Stimulated activated CD4-positive, alpha-beta T cell treated with anti-CD3 and anti-CD28 coated beads, Interleukin-4, amount 100 ng/mL, for 24 hours (primary cell): ENCODE measurements around the gene SSC5D.

Experiments used
- DNase-seq: peaks from one replicate; pipeline ENCODE4 v3.0.0-alpha.2; 2020

Gene SSC5D

GRCh38 chr19:55455576-55456235 lies 32.5 kb upstream of the SSC5D start:
- no peak for DNase-seq

GRCh38 chr19:55456347-55456746 lies 31.9 kb upstream of the SSC5D start:
- no peak for DNase-seq

GRCh38 chr19:55457683-55458457 lies 30.4 kb upstream of the SSC5D start:
- no peak for DNase-seq

- no peak for DNase-seq
Observed at GRCh38 chr19:55459551-55459949, 28.7 kb upstream of the SSC5D start.

- DNase-seq = no peak
Observed at GRCh38 chr19:55459950-55460657, 28.1 kb upstream of the SSC5D start.

- DNase-seq = peak; percentile 43
Observed at GRCh38 chr19:55460670-55461258, 27.5 kb upstream of the SSC5D start.

GRCh38 chr19:55461259-55461973 lies 26.8 kb upstream of the SSC5D start, which contains the start of gene ISOC2:
Gene ISOC2, minus strand, starts transcription at chr19:55461642. Its CDS starts 5,156 bp downstream, at chr19:55456486.
- DNase-seq = peak; percentile 100

- no peak for DNase-seq
Observed at GRCh38 chr19:55461974-55462626, 26.1 kb upstream of the SSC5D start.

GRCh38 chr19:55462722-55463121 lies 25.5 kb upstream of the SSC5D start:
- no peak for DNase-seq

GRCh38 chr19:55463583-55464031 lies 24.6 kb upstream of the SSC5D start:
- DNase-seq = no peak

- DNase-seq = no peak
Observed at GRCh38 chr19:55464039-55464661, 24.1 kb upstream of the SSC5D start.

GRCh38 chr19:55464662-55465054 lies 23.6 kb upstream of the SSC5D start, which contains the start of gene C19orf85:
Gene C19orf85, minus strand, starts transcription at chr19:55464751. Its CDS starts 197 bp downstream, at chr19:55464554.
- DNase-seq = no peak

- no peak for DNase-seq
Observed at GRCh38 chr19:55465460-55466240, 22.6 kb upstream of the SSC5D start.

- DNase-seq = no peak
Observed at GRCh38 chr19:55466241-55466614, 22.0 kb upstream of the SSC5D start.

- DNase-seq = peak; percentile 72
Observed at GRCh38 chr19:55467236-55468053, 20.8 kb upstream of the SSC5D start.

GRCh38 chr19:55468054-55468393 lies 20.2 kb upstream of the SSC5D start:
- DNase-seq = no peak

GRCh38 chr19:55471266-55471665 lies 17.0 kb upstream of the SSC5D start:
- DNase-seq = no peak

GRCh38 chr19:55472463-55472862 lies 15.8 kb upstream of the SSC5D start:
- no peak for DNase-seq

- DNase-seq = no peak
Observed at GRCh38 chr19:55473225-55474012, 14.8 kb upstream of the SSC5D start.
